Kidney capillary endothelial cell (primary cell): ENCODE measurements around the gene TCF21.

Source experiments
- DNase-seq: peaks from one replicate; pipeline ENCODE4 v3.0.0-alpha.2; 2018; ENCODE audit warnings: low spot score

Gene TCF21

GRCh38 chr6:133889557-133890403, 867 bp downstream of the TCF21 start:
- DNase-seq: no peak

- no peak for DNase-seq
These were observed 1.8 kb downstream of the TCF21 start for GRCh38 chr6:133890711-133891148.

GRCh38 chr6:133891149-133891926, 2.4 kb downstream of the TCF21 start:
- no peak for DNase-seq

- DNase-seq: no peak
These were observed 3.3 kb downstream of the TCF21 start for GRCh38 chr6:133891927-133892812.

- DNase-seq: no peak
These were observed 4.1 kb downstream of the TCF21 start for GRCh38 chr6:133892813-133893691.

- DNase-seq: no peak
These were observed 5.0 kb downstream of the TCF21 start for GRCh38 chr6:133893946-133894345.

- DNase-seq: no peak
These were observed 5.5 kb downstream of the TCF21 start for GRCh38 chr6:133894369-133894768.

GRCh38 chr6:133894795-133895358, 6.0 kb downstream of the TCF21 start:
- DNase-seq: no peak

GRCh38 chr6:133895573-133896343, 6.8 kb downstream of the TCF21 start:
- DNase-seq: no peak

GRCh38 chr6:133896344-133896721, 7.4 kb downstream of the TCF21 start:
- DNase-seq: no peak

GRCh38 chr6:133898263-133898662, 9.3 kb downstream of the TCF21 start:
- no peak for DNase-seq

GRCh38 chr6:133899556-133899955, 10.6 kb downstream of the TCF21 start:
- DNase-seq: no peak

GRCh38 chr6:133903855-133904254, 14.9 kb downstream of the TCF21 start:
- DNase-seq: no peak

- DNase-seq: no peak
These were observed 17.1 kb downstream of the TCF21 start for GRCh38 chr6:133906050-133906449.

GRCh38 chr6:133916650-133917151, 27.8 kb downstream of the TCF21 start:
- DNase-seq: peak; percentile 83

GRCh38 chr6:133917781-133918180, 28.9 kb downstream of the TCF21 start:
- DNase-seq: no peak

- no peak for DNase-seq
These were observed 29.5 kb downstream of the TCF21 start for GRCh38 chr6:133918208-133918930.

GRCh38 chr6:133919362-133919761, 30.4 kb downstream of the TCF21 start:
- no peak for DNase-seq

- peak; percentile 66 for DNase-seq
These were observed 32.4 kb downstream of the TCF21 start for GRCh38 chr6:133921249-133921859.
